Rectal smooth muscle tissue (tissue), 1 donor: Measurements from ENCODE around the gene MPG.
A peak's percentile ranks its signal among the peaks of the same experiment; 100 is the strongest.

Experiments used
- H3K27ac ChIP-seq: one replicate; pipeline ENCODE4 v1.7.0; 2013; ENCODE audit warnings: low read depth, low read length, inconsistent platforms
- H3K27me3 ChIP-seq: one replicate; pipeline ENCODE4 v1.7.0; 2013; ENCODE audit warnings: low read length; ENCODE audit not compliant: control insufficient read depth, insufficient read depth
- H3K36me3 ChIP-seq: one replicate; pipeline ENCODE4 v1.7.0; 2013; ENCODE audit warnings: low read length; ENCODE audit not compliant: control insufficient read depth, insufficient read depth
- H3K4me1 ChIP-seq: one replicate; pipeline ENCODE4 v1.7.0; 2013; ENCODE audit warnings: low read length; ENCODE audit not compliant: control insufficient read depth, insufficient read depth
- H3K4me3 ChIP-seq: one replicate; pipeline ENCODE4 v1.7.0; 2013; ENCODE audit warnings: low read length
- H3K9ac ChIP-seq: one replicate; pipeline ENCODE4 v1.7.0; 2013; ENCODE audit warnings: low read length

The MPG gene

DNA sequence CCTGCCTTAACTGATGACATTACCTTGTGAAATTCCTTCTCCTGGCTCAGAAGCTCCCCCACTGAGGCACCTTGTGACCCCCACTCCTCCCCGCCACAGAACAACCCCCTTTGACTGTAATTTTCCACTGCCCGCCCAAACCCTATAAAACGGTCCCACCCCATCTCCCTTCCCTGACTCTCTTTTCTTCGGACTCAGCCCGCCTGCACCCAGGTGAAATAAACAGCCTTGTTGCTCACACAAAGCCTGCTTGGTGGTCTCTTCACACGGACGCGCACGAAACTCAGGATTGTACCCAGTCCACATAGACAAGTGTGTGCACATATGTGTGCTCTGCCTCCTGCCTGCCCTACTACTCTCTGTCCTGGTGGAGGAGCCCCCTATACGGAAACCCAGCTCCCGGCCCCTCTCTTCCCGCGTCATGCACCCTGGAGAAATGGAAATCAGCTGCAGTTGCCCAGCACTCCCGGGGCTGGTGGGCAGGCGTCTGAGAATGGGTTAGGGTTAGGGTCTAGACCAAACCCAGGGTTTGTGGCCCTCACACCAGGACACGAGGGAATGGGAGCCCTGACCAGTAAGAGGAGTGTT is 3.2 kb upstream of the MPG start:
- peaks cover 20% of the 10 kb centered on the region for H3K4me1 ChIP-seq
- no peaks in the 10 kb centered on the region for H3K27me3 ChIP-seq
- H3K27ac ChIP-seq, result peak overlapping the region; percentile 15
- no peak overlapping the region for H3K9ac ChIP-seq
- no peak overlapping the region for H3K4me3 ChIP-seq
- no peaks in the 10 kb centered on the region for H3K36me3 ChIP-seq

DNA sequence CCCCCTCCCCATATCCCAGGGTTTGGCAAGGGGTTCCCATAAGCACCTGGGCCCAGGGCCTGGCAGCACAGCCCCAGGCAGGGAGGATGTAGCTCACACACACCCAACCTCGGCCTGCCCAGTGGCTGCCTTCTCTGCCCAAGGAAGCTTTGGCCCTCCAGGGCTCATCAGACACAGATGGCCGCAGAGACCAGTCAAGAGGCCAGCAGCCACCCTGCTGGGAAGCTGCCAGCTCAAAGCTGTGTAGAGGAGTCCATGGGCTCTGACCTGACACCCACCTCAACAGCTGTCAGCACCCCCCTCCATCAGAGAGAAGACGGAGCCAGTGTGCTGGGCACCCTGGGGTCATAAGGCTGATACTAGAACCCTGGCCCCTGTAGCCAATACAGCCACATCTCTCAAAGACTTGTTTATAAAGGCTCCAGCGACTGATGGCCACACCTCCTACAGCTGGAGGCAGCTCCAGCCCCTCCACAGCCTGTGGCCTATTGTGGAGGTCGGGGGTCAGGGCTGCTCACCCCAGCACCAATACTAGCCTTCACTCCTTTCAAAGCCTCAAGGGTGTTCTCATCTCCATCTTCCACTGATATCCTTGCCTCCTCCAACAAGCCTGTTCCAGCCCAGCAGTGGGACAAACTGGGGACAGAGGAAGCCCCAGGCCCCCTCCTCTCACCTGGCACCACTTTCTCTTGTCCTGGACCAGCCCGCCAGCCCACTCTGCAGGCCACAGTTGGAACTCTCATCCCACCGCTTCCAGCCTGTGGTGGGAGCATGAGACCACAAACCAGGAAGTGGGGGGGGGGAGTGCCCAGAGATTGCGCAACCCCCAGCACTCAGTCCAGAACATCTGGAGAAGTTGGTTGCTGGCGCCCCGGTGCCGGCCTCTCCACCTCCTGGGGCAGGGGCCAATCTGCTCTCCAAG is 2.2 kb upstream of the MPG start:
- H3K4me1 ChIP-seq, result peaks cover 20% of the 10 kb centered on the region
- H3K4me3 ChIP-seq, result no peak overlapping the region
- no peak overlapping the region for H3K9ac ChIP-seq

DNA sequence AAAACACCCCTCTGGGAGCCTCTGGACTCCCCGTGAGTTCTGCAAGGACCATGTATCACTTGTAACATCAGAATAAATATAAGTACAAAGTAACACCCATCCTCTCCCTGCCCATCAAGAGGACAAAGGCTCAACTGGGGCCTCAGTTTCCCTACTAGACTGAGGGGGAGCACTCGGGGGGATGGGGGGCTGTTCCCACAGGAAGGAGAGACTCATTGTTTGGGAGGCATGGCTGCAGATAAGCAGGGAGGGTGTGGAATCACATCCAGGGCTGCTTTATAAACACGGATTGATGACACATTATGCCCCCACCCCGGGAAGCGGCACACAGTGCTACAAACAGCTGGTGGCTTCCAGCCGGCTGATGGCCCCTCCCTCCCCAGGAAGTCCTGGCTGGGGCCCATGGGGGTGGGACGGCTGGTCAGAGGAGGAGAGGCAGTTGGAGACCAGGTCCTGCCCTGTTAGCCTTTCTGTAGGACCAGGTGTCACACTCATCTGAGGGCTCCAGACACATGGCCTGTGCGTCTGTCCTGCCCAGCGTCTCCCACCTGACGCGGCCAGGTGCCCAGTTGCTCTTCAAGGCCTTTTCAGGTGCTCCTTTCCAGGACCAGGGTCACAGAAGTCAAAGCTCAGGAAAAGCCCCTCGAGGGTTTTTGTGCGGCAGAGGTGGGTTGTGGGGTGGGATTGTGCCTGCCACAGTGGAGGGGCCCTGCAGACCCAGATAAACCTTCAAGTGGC is 1.3 kb upstream of the MPG start:
- H3K27ac ChIP-seq, result peak overlapping the region; percentile 82
- no peaks in the 10 kb centered on the region for H3K36me3 ChIP-seq
- peaks cover 14% of the 10 kb centered on the region for H3K4me1 ChIP-seq
- H3K27me3 ChIP-seq, result no peaks in the 10 kb centered on the region
- peak overlapping the region; percentile 62 for H3K4me3 ChIP-seq
- H3K9ac ChIP-seq, result no peak overlapping the region

More for the DNA sequence above, 2.2 kb upstream of the MPG start:
- Histone ChIP-seq H3K27ac (peak overlapping the region; percentile 15), H3K36me3 (no peaks in the 10 kb centered on the region), H3K27me3 (no peaks in the 10 kb centered on the region)

DNA sequence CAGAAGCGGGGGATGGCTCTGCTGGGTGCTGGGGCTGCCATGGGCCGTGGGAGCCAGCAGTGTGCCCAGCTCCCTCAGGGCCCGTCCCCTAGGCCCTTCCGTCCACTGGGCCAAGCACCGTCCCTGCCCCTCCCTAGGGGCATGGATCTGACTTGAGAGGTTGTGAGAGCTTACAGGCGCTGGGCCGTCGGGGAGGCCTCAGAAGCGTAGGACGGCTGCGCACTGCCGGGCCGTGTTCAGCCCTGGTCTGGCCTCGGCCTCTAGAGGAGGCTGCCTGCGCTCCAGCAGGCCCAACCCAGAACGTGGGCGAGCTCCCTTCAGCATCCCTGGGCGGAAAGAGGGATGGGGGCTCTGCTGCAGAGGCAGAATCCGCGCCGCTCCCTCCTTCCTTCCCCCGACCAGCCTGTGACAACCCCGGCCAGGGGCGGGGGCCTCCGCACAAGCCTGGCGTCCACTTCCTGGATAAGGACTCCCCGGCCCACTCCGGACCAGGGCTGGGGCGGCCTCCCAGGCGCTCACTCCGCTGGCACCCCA is 685 bp upstream of the MPG start:
- Histone ChIP-seq H3K9ac (peak overlapping the region; percentile 34), H3K4me1 (peaks cover 14% of the 10 kb centered on the region), H3K27me3 (no peaks in the 10 kb centered on the region)

DNA sequence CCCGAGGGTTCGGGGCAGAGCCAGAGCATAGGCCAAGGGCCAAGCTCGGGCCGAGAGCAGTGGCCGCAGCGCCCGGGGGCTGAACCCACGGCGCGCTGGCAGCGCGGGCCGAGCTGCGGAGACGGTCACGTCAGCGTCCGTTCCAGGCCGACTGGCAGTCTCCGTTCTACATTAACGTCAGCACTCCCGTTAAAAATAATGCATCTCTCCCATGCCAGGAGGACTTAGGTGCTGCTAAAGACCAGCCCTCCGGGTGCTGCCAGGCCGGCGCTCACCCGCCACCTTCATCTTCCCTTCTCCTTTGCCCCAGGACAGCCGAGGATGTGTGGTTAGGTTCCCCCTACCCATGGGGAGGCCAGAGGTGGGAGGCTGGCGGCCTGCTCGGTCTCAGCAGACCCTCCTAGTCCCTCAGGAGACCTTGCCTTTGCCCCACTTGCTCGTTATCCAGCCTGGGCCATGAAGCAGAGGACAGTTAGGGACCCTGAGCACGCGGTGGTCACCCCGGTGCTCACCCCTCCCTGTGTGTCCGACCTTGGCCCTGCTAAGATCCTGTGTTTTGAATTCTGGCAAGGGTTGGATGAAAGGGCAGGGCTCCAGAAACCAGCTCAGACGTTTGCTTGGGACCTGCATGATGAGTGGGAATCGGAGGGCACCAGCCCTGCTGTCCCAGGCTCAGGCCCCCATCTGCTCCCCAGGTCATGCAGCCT is 572 bp downstream of the MPG start:
- peaks cover 10% of the 10 kb centered on the region for H3K4me1 ChIP-seq
- H3K4me3 ChIP-seq, result peak overlapping the region; percentile 62
- peak overlapping the region; percentile 83 for H3K9ac ChIP-seq
- H3K36me3 ChIP-seq, result no peaks in the 10 kb centered on the region
- H3K27me3 ChIP-seq, result no peaks in the 10 kb centered on the region
- peak overlapping the region; percentile 82 for H3K27ac ChIP-seq

More for the DNA sequence above, 685 bp upstream of the MPG start:
- H3K4me3 ChIP-seq, result peak overlapping the region; percentile 62
- peak overlapping the region; percentile 82 for H3K27ac ChIP-seq
- no peaks in the 10 kb centered on the region for H3K36me3 ChIP-seq

DNA sequence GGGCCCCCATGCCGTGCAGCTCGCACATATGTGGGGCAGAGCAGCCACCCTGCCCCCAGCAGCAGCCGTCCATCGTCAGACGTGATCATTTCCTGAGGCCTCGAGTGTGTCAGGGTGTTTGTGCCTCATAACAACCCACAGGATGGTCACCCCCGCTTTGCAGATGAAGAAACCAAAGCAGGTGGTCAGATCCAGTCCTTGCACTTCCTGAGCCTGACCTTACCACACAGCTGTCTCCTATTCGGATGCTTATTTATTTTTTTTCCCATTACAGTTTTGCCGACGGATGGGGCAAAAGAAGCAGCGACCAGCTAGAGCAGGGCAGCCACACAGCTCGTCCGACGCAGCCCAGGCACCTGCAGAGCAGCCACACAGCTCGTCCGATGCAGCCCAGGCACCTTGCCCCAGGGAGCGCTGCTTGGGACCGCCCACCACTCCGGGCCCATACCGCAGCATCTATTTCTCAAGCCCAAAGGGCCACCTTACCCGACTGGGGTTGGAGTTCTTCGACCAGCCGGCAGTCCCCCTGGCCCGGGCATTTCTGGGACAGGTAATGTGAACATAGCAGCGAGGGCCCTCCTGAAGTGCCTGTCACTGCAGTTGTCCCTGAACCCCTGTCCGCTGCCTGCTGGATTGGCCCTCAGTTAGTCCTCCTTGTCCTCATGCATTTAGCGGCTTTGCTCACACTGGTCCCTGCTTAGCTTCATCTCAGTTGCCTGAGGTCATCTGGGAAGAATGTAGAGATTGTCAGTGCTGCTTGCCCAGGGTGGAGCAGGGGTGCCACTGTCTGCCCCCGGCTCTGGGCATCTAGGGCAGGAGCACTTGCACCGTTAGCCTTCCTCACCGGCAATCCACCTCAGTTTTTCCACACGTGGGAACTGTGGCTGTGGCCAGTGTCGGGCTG is 1.4 kb downstream of the MPG start:
- no peak overlapping the region for H3K9ac ChIP-seq
- H3K4me3 ChIP-seq, result peak overlapping the region; percentile 62
- no peaks in the 10 kb centered on the region for H3K36me3 ChIP-seq
- H3K27me3 ChIP-seq, result no peaks in the 10 kb centered on the region
- peaks cover 10% of the 10 kb centered on the region for H3K4me1 ChIP-seq
- no peak overlapping the region for H3K27ac ChIP-seq

DNA sequence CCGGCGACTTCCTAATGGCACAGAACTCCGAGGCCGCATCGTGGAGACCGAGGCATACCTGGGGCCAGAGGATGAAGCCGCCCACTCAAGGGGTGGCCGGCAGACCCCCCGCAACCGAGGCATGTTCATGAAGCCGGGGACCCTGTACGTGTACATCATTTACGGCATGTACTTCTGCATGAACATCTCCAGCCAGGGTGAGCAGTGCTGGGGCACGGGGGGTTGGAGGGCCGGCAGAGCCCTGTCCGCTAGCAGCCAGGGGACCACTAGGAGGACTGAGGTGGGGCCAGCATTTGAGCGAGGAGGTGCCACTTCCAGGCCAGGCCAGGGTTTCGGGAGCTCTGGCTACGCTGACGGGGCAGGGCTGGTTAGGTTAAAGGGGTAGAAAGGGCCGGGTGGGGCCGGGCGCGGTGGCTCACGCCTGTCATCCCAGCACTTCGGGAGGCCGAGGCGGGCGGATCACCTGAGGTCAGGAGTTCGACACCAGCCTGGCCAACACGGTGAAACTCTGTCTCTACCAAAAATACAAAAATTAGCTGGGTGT is 5.1 kb downstream of the MPG start:
- H3K4me1 ChIP-seq, result no peaks in the 10 kb centered on the region
- no peak overlapping the region for H3K9ac ChIP-seq
- H3K36me3 ChIP-seq, result peaks cover 16% of the 10 kb centered on the region
- no peaks in the 10 kb centered on the region for H3K27me3 ChIP-seq
- H3K4me3 ChIP-seq, result no peak overlapping the region
- no peak overlapping the region for H3K27ac ChIP-seq

DNA sequence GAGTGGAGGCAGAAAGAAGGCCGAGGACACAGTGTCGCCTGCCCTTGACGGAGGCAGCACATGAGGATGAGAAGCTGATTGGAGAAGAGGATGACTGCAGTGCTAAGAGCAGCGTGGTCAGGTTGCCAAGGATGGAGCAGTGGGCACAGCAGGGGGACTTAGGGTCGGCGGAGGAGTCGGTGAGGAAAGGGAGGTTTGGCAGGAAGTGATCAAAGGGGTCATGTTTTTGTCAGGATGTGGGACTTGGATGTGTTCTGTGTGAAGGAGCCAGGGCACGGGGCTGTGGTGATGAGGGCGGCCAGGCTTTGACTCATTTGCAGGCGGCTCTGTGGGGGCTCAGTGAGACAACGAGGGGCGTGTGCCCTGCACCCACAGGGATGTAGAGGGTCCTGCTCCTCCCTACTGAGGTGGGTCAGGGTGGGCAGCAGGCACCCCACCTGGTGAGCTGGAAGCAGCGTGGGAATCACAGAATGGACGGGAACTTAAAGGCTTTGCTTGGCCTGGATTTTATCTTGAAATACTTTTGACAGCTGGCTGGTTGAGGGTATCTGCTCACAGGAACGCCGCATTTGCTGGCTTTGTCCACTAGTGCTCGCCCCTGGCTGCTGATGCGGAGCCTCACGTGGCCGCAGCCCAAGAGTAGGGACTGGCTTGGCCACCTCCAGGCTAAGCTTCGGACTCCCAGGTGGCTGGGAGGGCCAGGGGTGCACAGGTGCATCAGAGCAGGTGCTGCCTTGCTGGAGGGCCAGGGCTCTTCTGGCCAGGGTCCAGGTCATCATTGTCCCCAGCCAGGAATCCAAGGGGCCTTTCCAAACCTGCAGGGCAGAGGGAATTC is 6.0 kb downstream of the MPG start:
- Histone ChIP-seq H3K27ac (no peak overlapping the region), H3K36me3 (peaks cover 20% of the 10 kb centered on the region), H3K4me3 (no peak overlapping the region), H3K9ac (no peak overlapping the region), H3K27me3 (no peaks in the 10 kb centered on the region), H3K4me1 (no peaks in the 10 kb centered on the region)

DNA sequence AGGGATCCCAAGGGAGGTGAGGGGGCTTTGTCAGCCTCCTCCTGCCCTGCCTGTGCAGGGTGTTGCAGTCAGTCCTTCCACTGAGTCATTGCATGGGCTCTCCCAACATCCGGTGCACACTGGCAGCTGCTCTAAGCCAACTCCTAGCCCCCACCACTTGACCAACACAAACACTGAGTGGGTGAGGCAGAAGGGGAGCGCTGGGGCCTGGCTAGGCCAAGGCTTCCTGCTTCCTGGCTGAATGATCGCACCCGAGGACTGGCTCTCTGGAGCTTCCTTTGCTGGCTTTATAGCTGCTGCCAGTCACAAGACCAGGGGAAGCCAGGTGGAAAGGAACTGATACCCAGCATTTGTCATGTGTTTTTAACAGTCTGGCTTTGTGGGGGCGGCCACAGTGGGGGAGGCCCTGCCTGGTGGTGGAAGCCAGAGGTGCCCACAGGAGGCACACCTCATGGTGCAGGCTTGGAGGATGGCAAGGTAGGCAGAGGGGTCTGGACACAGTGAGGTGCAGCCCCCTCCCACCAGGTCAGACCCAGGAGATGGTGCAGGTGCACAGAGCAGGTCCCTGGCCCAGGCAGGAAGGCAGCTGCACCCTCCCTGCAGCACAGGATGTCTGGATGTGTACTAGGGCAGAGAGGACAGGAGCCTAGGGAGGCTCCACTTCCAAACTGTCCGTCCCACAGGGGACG is 6.8 kb downstream of the MPG start:
- H3K27me3 ChIP-seq, result no peaks in the 10 kb centered on the region
- H3K27ac ChIP-seq, result no peak overlapping the region
- H3K36me3 ChIP-seq, result peaks cover 23% of the 10 kb centered on the region
- no peak overlapping the region for H3K9ac ChIP-seq
- H3K4me1 ChIP-seq, result no peaks in the 10 kb centered on the region
- no peak overlapping the region for H3K4me3 ChIP-seq

DNA sequence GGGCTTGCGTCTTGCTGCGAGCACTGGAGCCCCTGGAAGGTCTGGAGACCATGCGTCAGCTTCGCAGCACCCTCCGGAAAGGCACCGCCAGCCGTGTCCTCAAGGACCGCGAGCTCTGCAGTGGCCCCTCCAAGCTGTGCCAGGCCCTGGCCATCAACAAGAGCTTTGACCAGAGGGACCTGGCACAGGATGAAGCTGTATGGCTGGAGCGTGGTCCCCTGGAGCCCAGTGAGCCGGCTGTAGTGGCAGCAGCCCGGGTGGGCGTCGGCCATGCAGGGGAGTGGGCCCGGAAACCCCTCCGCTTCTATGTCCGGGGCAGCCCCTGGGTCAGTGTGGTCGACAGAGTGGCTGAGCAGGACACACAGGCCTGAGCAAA is 7.4 kb downstream of the MPG start:
- H3K27me3 ChIP-seq, result no peaks in the 10 kb centered on the region
- no peak overlapping the region for H3K9ac ChIP-seq
- H3K36me3 ChIP-seq, result peaks cover 23% of the 10 kb centered on the region
- no peak overlapping the region for H3K27ac ChIP-seq
- no peaks in the 10 kb centered on the region for H3K4me1 ChIP-seq
- H3K4me3 ChIP-seq, result no peak overlapping the region
